HG03196 (cell line): ENCODE measurements around the gene MAP3K12.
A peak's percentile ranks its signal among the peaks of the same experiment; 100 is the strongest.
"Not testable (repeated sequence)": the region's sequence is repeated elsewhere in the genome, so short reads cannot be mapped to it uniquely, and the experiment has no call there.

ENCODE experiments used
- ATAC-seq: cut with Tn5 transposase; IDR thresholded peaks from one replicate; pipeline ENCODE4 v1.9.1; 2021; ENCODE audit not compliant: unreplicated experiment

MAP3K12 gene

GRCh38 chr12:53499266-53500141 is at the start of gene MAP3K12:
TSS of gene MAP3K12 (minus strand) at chr12:53499458. CDS start at chr12:53487391, 12,067 bp downstream.
- no peak for ATAC-seq

GRCh38 chr12:53548354-53548753 is 49.1 kb upstream of the MAP3K12 start:
- ATAC-seq, result not testable (repeated sequence)

- ATAC-seq, result peak; percentile 70
Observed at GRCh38 chr12:53543539-53543938, 44.3 kb upstream of the MAP3K12 start.

- no peak for ATAC-seq
Observed at GRCh38 chr12:53539526-53539925, 40.3 kb upstream of the MAP3K12 start.

GRCh38 chr12:53538209-53538689 is 39.0 kb upstream of the MAP3K12 start:
- no peak for ATAC-seq

GRCh38 chr12:53536962-53537361 is 37.7 kb upstream of the MAP3K12 start:
- ATAC-seq, result no peak

- no peak for ATAC-seq
Observed at GRCh38 chr12:53533471-53533870, 34.2 kb upstream of the MAP3K12 start.

- no peak for ATAC-seq
Observed at GRCh38 chr12:53532524-53533445, 33.5 kb upstream of the MAP3K12 start.

- no peak for ATAC-seq
Observed at GRCh38 chr12:53532021-53532420, 32.8 kb upstream of the MAP3K12 start.

GRCh38 chr12:53530920-53531319 is 31.7 kb upstream of the MAP3K12 start:
- ATAC-seq, result no peak

- ATAC-seq, result no peak
Observed at GRCh38 chr12:53530061-53530460, 30.8 kb upstream of the MAP3K12 start.

- no peak for ATAC-seq
Observed at GRCh38 chr12:53524476-53524875, 25.2 kb upstream of the MAP3K12 start.

- no peak for ATAC-seq
Observed at GRCh38 chr12:53523131-53523530, 23.9 kb upstream of the MAP3K12 start.

- no peak for ATAC-seq
Observed at GRCh38 chr12:53518381-53518780, 19.1 kb upstream of the MAP3K12 start.

- ATAC-seq, result no peak
Observed at GRCh38 chr12:53516758-53517455, 17.6 kb upstream of the MAP3K12 start.

- no peak for ATAC-seq
Observed at GRCh38 chr12:53515291-53515680, 16.0 kb upstream of the MAP3K12 start.

- no peak for ATAC-seq
Observed at GRCh38 chr12:53514628-53515290, 15.5 kb upstream of the MAP3K12 start.

GRCh38 chr12:53513712-53514410 is 14.6 kb upstream of the MAP3K12 start:
- ATAC-seq, result no peak

- no peak for ATAC-seq
Observed at GRCh38 chr12:53510181-53510812, 11.0 kb upstream of the MAP3K12 start.
